ENCODE data around the gene CDH12.
"Not testable (repeated sequence)": the region's sequence is repeated elsewhere in the genome, so short reads cannot be mapped to it uniquely, and the experiment has no call there.

The CDH12 gene

DNA sequence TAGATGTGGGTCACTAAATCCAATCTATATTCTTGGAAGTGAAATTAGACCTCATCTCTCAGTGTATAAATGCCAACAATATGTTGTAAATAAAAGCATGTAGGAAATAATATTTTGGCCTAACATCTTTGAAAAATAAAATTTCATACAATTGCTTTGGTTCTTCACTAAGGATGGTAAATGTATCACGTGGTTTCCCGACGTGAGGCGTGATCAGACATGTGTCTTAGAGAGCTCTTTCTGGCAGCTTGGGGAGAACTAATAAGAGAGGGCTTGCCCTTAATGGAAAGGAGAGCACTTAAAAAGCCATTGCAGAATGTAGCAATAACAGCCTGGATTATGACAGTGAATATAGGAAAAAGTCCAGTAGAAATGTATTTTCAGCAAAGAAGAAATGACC, 602.6 kb downstream of the CDH12 start:
- DNase-seq, result no peak

DNA sequence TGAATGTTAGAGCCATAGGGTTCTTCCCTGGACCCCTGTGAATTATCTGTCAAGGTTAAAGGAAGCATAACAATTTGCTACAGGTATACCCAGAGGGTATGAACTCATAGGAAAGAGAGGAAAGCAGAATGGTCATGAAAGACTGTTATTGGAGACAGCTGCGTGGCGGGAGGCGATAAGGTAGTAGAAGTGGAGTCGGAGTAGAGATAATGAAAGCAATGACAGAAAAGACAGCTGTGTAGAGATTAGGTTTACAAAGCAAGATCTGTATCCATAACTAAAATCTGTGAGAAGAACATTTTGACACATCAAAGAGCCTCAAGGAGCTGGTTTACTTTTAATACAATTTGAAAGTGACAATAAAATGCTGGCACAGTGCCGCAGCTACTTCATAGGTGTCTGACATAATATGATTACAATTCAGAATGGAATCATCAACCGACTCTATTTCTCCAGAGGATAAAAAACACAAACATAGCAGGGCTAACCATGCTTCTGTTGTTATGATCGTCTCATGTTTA, 603.9 kb downstream of the CDH12 start:
- DNase-seq, result no peak

DNA sequence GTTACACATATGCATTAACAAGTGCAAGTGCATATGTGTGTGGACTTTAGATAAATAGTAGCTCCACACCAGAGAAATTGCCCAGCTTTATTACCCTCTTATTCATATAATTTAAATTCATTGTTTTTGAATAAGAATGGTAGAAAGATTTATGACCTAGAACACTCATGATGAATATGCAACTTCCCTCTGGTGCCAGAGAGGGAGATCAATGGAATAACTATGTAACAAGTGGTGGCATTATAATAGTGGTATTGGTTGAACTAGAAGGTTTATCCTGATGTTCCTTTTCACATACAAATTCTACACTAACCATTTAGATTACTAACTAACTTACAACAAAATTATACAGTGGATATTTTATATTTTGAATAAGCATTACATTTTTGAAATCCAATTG, 607.4 kb downstream of the CDH12 start:
- DNase-seq, result no peak

DNA sequence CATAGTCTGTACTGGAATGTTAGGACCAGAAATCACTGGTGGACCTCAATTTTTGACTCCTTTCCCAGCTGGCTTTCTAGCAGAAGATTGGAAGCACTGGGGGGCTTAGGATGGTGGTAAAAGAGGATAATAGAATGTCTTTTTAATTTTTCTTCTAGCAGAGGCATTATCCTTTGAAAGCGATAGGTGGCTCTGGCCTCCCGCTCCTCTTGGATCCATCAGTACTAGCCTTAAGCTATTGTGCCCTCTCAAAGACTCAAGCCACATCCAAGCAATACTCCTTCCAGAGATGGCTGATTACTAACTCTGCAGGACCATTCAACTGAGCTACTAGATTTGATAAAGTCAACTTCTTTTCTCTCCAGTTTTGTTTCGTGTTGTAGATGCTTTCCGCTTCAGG, 610.6 kb downstream of the CDH12 start:
- no peak for DNase-seq

DNA sequence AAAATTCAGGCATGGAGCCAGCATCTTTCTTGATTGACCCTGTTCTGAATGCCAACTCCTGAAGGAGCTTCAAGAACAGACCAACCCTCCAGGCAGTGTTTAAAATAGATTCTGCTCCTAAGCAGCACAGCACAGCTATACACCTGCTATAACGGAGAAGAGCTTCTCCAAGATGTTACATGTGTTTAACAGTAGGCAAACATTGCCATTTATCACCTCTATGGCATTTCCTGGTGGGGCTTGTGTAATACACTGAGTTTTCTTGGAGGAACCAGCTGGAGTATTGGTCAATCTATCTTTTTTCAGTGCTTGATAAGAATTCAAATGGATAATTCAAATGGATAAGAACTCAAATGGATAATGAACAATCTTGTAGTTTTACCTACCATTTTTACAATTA, 615.1 kb downstream of the CDH12 start:
- DNase-seq, result no peak

DNA sequence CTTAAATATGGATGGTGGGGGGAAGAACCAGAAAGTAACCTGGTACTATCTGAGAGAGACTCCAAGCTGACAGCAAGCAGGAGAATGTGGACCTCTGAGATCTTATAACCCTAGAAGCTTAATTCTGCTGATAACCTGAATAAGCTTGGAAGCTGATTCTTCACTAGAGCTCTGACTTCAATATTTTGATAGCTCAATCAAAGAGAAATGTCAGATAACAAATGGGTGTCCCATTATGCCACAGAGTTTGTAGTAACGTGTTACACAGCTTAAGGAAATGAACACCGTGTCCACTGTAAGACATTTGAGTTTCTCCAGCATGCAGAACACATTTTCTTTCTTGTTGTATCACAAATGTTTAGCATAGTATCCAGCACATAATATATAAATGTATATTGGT, 626.7 kb downstream of the CDH12 start:
- no peak for DNase-seq

DNA sequence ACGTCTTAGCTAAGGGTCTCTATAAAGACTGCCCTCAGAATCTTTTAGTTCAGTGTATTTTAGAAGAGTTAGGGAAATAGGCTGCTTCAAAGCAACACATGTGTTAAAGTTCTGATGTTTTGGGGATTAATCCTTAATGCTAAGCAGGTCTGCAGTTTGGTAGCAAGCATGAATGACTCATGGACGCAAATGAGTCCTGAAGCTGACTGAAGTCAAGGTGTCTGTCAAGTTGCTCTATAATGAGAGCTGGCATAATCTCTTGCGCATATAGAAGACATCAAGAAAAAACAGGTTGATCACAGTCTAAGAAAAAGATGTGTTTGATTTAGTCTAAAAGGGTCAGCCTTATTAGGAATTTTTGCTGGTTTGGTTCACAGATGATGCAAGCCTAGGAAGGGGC, 630.1 kb downstream of the CDH12 start:
- no peak for DNase-seq

DNA sequence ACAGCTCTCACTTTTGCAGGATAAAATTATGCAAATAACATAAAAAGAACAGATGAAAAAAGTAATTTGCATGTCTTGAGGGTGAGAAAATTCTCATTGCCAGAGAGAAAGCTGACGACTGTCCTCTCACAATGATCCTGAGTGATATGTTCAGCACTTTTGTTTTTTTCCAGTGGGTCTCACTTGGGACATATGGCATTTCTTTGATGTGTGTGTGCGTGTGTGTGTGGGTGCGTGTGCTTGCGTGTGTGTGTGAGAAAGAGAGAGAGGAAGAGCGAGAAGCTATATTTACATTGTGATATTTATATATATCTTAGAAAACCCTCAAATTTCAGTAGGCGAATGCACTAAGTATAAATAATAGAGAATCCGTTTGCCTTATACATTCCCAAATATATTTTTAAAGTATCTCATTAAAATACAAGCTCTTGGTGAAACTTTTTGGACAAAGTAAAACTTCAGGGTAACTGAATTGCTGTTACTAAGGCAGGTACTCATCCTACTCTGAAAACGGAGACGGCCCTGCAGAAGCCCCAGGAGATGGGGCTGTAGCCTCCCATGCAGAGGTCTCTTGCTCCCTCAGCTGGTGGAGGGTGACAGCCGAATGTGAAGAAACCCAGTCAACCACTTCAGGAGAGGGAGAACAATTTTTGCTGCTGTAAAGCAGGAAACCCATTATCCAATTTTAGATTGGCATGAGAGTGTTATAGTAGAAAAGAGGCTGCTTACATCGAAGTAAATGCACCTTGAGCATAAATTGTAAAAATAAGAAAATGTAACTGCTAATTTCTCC, 639.2 kb downstream of the CDH12 start:
- DNase-seq, result not testable (repeated sequence)

DNA sequence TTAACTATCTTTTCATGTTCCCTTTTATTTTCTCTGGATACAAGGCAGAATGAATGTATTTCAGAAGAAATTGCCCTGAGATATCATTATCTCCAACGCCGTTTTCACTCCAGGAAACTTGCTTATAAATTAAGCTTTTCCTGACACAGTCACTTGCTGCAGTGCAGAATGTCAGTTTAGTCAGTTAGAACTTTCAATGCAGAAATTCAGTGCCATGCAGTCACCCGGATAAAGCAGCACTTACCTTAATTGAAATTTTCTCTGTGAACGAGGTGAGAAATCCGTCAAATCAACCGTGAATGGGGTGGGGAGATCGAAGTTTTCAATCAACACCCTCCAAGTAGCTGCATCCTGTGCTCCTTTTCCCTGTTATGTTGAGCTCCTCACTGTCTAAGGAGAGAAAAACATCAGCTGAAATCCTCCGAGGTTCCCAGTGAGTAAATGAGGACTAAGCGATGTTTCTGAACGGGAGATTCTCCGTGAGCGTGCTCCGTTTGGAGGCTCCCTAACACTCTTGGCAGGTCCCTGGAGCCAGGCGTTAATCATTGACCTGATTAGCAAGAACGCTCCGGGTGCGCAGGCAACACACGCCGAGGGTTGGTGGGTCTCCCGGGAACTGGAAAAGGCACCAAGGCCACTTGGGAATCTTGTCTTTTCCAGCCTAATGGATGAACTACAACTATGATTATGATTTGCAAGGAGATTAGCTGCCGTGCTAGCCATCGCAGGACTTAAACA, 640.7 kb downstream of the CDH12 start:
- not testable (repeated sequence) for DNase-seq

DNA sequence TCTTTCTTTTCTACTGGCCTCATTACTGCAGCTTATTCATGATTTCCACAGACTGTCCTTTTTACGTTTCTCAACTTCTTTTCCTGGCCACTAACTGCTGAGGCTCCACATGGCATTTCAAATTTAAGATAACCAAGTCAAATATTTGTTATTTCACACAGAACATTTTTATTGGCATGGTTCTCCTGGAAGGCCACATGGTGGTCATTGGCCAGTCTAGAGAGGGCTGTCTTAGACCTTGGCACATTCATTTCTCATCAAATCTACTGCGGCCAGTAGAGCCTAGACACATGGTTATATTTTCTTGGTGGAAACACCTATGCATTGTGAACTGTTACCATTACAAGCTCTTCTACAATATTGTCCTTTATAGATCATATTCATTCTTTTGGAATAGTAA, 644.7 kb downstream of the CDH12 start:
- not testable (repeated sequence) for DNase-seq

DNA sequence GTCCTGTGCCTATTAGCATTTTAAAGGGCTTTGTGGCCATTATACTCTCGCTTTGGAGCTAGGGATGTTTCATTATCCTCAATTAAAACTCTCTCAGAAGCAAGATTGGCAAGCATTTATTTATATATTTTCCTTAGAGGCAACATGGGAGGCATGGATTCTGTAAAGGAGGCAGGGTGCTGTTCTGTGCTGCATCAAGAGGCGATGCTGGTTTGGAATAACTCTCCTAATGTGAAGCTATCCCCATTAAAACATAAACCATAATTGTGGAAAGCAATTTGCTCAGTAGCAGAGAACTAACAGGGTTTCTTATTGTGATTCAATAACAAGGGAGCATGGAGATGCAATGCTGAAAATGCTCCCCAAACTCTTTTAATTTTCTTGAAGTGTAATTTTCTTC, 664.5 kb downstream of the CDH12 start:
- DNase-seq, result not testable (repeated sequence)

DNA sequence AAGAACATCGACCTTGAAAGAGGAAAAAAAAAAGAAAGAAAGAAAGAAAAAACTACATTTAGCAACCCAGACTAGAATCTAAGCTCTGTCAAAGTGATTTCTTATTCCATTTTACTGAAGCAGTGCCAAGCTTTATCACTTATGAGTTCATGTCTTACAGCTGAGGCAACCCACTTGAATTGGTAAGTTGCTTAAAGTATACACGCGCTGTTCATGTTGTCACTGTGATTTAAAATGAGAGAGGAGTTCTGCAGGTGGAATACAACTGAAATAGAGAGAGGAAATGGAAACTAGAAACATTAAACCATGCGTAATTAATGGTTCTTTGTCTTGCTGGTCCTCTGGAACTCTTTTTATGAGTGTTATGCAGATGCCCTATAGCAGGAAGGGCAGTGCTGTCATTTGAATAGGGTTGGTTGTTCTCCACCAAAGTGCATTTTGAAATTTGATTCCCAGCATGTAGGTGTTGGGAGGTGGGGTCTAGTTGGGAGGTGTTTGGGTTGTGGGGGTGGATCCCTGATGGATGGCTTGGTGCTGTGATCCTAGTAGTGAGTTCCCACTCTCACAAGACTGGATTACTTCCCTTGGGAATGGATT, 665.4 kb downstream of the CDH12 start:
- not testable (repeated sequence) for DNase-seq

DNA sequence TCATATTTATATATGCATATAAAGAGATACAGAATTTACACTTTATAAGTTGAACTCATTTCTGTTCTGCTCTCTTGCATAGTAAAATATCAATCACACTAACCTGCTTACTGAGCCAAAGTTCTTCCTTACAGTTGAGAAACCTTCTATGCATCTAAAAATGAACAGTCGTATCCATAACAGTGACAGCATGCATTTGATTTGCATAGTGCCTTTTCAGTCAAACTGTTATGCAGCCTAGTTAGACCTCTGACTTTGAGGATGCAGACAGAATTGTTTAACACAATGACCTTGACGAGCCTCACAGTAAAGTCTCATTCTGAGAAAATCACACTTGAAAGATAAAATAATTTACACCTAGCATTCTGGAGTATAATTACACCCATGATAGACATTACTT, 683.9 kb downstream of the CDH12 start:
- DNase-seq, result not testable (repeated sequence)

DNA sequence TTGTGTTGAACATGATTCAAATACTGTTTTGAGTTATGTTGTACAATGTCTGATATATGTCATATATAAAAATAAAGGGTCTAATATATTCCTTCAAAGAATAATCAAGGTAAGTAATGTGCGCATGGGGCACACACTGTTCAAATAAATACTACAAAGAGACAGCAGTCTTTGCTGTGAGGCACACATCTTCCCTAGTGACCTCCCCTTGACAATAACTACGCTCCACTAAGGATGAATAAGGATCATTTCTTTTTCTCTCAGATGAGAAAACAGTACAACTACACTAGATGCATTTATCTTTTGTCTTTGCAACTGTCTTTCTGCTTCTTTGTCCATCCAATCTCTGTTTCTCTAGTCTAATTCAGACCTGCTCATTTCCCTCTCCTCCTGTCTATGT, 684.4 kb downstream of the CDH12 start:
- DNase-seq, result not testable (repeated sequence)

DNA sequence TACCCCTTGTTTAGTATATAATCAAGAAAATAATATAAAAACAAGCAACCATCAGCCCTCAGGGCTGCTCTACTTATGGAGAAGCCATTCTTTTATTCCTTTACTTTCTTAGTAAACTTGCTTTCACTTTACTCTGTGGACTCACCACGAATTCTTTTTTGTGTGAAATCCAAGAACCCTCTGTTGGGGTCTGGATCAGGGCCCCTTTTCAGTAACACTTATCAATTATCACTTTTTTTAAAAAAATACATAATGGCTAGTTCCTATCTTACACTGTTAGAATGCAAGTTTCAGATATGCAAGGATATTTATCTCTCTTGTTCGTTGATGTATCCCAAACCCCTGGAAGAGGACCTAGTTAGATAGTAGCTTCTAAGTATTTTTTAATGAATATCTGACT, 687.2 kb downstream of the CDH12 start:
- DNase-seq, result not testable (repeated sequence)

DNA sequence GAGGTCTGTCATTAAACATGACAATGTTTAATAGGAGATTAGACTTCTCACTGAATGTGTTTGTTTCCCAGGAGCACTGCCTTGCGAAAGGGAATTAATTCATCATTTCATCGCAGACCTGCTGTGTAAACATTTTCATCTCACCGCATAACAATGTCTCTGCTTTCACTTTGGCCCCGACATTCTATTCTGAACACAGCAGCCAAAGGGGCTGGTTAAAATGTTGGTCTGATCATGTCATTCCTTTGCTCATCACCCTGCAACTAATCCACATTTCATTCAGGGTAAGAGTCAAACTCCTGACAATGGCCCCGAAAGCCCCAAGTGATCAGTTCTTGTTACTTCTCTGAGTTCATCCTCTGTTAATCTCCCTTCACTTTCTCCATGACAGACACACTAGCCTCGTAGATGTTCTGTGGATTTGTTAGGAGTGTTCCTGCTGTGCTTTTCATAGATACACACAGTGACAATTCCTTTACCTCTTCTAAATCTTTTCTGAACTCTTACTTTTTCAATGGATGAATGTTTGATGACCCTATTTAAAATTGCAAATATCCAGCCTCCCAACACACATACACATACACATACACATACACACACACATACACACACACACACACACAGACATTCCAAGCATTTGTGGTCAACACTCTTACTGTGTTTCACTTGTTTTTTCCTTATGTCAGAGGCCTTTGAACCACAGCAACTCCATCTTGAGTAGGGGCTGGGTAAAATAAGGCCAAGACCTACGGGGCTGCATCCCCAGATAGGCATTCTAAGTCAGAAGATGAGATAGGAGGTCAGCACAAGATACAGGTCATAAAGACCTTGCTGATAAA, 688.0 kb downstream of the CDH12 start:
- DNase-seq, result not testable (repeated sequence)

DNA sequence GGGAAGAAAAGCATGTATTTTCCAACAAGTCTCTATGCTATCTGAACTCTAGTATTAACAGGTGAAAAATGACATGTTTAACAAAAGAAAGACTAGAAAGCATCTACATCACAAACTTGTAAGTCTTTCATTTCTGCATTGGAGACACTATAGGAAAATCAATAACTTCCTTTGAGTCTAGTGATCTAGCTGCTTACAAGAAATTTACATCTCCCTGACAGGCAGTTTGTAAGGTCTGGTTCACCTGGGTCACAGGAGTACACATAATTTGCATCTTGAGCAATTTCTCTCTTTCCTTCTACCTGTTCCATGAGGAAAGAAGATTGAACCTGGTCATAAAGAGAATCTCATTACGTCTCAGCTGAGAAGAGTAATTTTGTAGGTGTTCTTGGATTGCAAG, 696.2 kb downstream of the CDH12 start:
- not testable (repeated sequence) for DNase-seq

DNA sequence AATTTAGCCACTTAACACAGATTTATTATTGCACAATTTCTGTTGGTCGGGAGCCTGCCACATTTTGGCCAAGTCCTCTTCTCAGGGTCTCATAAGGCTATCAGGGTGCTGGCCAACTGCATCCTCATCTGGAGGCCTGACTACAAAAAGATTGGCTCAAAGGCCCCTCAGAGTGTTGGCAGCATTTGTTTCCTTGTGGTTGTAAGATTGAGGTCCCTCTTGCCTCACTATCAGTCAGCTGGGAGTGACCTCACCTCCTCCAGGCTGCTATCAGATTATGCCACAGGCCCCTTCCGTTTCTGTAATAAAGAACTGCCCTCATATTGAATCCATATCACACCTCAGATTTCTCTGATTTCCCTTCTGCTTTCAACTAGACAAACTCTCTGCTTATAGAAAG, 698.4 kb downstream of the CDH12 start:
- DNase-seq, result not testable (repeated sequence)

DNA sequence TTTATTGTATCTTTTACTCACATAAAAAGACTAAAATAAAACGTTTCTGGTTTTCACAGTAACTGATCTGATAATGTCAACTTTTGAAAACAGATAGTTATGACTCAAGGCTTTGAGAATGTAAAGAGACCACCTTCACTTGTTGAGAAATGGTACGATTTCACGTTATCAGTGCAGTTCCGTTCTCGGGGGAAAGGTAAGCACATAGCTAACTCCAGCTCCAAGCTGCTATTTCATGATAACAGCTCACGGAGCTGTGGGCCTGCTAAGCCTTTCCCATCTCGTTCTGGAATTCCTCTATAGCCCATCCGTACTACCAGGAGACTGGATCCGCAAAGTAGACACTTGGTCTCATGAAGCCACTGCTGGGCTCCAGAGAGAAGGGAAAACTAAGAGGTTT, 701.3 kb downstream of the CDH12 start:
- not testable (repeated sequence) for DNase-seq

DNA sequence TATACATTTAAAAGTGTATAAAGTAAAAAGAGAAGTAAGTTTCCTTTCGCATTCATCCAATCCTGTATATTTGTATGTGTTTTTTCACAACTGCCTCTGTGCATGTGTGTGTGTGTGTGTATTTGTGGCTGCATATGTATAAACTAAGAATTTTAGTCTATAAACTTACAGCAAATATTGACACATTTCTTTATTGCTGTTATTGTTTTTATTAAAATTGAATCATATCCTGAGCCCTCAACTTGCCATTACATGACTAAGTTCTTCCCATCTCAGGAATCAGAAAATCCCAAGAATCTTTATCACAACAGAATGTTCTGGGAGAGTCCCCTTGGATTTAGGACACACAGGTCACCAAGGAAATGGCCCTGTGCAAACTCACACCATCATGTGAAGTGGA, 712.7 kb downstream of the CDH12 start:
- DNase-seq, result not testable (repeated sequence)

DNA sequence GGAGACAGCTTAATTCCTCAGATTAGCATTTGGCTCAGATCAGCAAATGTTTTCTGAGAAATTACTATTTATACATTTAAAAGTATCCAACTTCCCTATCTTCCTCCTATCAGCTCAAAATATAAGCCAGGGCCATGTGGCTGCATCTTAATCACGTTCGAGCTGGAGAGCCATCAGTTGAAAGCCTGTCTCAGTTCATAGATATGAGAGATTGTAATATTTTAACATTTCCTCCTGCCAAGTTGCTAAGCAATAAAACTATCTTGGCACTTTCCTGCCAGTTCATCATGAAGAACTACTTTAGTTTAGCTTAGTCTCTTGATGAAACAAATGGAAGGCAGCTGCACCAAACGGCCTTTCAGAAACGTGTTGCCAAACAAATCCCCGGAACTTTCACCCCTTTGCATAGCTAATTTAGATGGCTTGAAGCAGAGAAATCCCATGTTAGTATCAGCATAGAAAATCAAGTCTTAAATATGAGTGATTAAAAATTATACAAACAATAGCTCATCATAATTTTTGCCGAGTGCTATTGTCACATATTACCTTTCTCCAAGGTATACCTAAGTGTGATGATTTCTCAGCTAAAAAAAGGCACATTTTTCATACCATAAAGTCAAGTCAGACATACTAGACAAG, 713.4 kb downstream of the CDH12 start:
- not testable (repeated sequence) for DNase-seq

DNA sequence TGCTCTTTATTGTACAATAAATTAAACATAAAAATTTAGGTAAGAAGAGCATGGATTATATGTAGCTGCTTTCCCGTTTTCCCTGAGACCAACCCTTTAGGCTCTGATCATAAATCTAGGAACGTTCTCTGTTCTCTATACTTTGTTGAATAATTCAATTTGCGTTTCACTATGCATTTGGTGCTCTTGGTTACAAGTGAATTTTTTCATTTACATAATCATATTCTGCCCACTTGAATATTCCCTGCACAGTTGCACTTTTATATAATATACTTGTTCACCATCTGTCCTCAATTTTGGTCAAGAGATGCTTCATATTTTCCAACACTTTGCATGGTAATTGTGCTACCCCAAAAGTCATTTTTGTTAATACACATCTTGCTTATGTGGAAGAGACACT, 741.8 kb downstream of the CDH12 start:
- no peak for DNase-seq
